Memory B cell (primary cell): ENCODE results near the gene ATP2B3.
"Not testable (repeated sequence)": the region's sequence is repeated elsewhere in the genome, so short reads cannot be mapped to it uniquely, and the experiment has no call there.

Source experiments
- ATAC-seq: fragments of 150-1000 bp; cut with Tn5 transposase; 2 replicates; pipeline ENCODE4 v1.10.0; 2021; ENCODE audit warnings: low read depth, mild to moderate bottlenecking, moderate library complexity
- DNase-seq, 2 donors: peaks; one replicate each; pipeline ENCODE4 v3.0.0; 2022; ENCODE audit warnings: low spot score in 2 of 2
- H3K27ac Mint-ChIP-seq: one replicate; pipeline ENCODE4 v1.8.0; 2022; ENCODE audit warnings: mild to moderate bottlenecking, moderate library complexity, mixed read lengths
- H3K27me3 Mint-ChIP-seq: one replicate; pipeline ENCODE4 v1.8.0; 2022; ENCODE audit warnings: mixed read lengths
- H3K36me3 Mint-ChIP-seq: one replicate; pipeline ENCODE4 v1.8.0; 2022; ENCODE audit warnings: mild to moderate bottlenecking, mixed read lengths
- H3K4me1 Mint-ChIP-seq: one replicate; pipeline ENCODE4 v1.8.0; 2022; ENCODE audit warnings: mixed read lengths
- H3K4me3 Mint-ChIP-seq: one replicate; pipeline ENCODE4 v1.8.0; 2022; ENCODE audit warnings: mild to moderate bottlenecking, moderate library complexity, mixed read lengths
- H3K9me3 Mint-ChIP-seq: one replicate; pipeline ENCODE4 v1.8.0; 2022; ENCODE audit warnings: mixed read lengths

Gene ATP2B3

GRCh38 chrX:153599192-153600031, 82.0 kb downstream of the ATP2B3 start:
- Mint-ChIP-seq H3K27me3 (no peaks in the 10 kb centered on the region), H3K9me3 (no peaks in the 10 kb centered on the region), H3K27ac (no peak overlapping the region), H3K4me1 (peaks cover 27% of the 10 kb centered on the region), H3K36me3 (peaks cover 5% of the 10 kb centered on the region), H3K4me3 (peak overlapping the region; percentile 84)
- peak; percentile 79 for ATAC-seq
- DNase-seq, result peak; percentile 57 to 75

- H3K4me3 Mint-ChIP-seq, result peak overlapping the region; percentile 84
- peaks cover 5% of the 10 kb centered on the region for H3K36me3 Mint-ChIP-seq
- H3K27ac Mint-ChIP-seq, result no peak overlapping the region
- H3K9me3 Mint-ChIP-seq, result no peaks in the 10 kb centered on the region
- ATAC-seq (no peak), DNase-seq (no peak)
- H3K4me1 Mint-ChIP-seq, result peaks cover 27% of the 10 kb centered on the region
- H3K27me3 Mint-ChIP-seq, result no peaks in the 10 kb centered on the region
Measured at GRCh38 chrX:153600032-153600373, 82.6 kb downstream of the ATP2B3 start.

- Mint-ChIP-seq H3K4me3 (no peak overlapping the region), H3K36me3 (peaks cover 1% of the 10 kb centered on the region), H3K9me3 (no peaks in the 10 kb centered on the region)
Measured at GRCh38 chrX:153600921-153601320, 83.5 kb downstream of the ATP2B3 start.

GRCh38 chrX:153601511-153602110, 84.2 kb downstream of the ATP2B3 start:
- H3K4me1 Mint-ChIP-seq, result peaks cover 19% of the 10 kb centered on the region
- no peak overlapping the region for H3K4me3 Mint-ChIP-seq
- no peaks in the 10 kb centered on the region for H3K9me3 Mint-ChIP-seq
- ATAC-seq, result no peak
- H3K27ac Mint-ChIP-seq, result no peak overlapping the region
- no peaks in the 10 kb centered on the region for H3K36me3 Mint-ChIP-seq
- DNase-seq, result no peak
- H3K27me3 Mint-ChIP-seq, result no peaks in the 10 kb centered on the region

More at GRCh38 chrX:153600921-153601320, 83.5 kb downstream of the ATP2B3 start:
- H3K27me3 Mint-ChIP-seq, result no peaks in the 10 kb centered on the region
- no peak for ATAC-seq
- no peak overlapping the region for H3K27ac Mint-ChIP-seq
- peaks cover 24% of the 10 kb centered on the region for H3K4me1 Mint-ChIP-seq
- DNase-seq, result no peak

- Mint-ChIP-seq H3K27ac (no peak overlapping the region), H3K4me1 (peaks cover 11% of the 10 kb centered on the region), H3K36me3 (no peaks in the 10 kb centered on the region), H3K4me3 (no peak overlapping the region), H3K27me3 (no peaks in the 10 kb centered on the region), H3K9me3 (no peaks in the 10 kb centered on the region)
- ATAC-seq, result no peak
- no peak for DNase-seq
Measured at GRCh38 chrX:153602601-153603000, 85.2 kb downstream of the ATP2B3 start.

GRCh38 chrX:153603131-153603656, 85.8 kb downstream of the ATP2B3 start:
- Mint-ChIP-seq H3K27ac (no peak overlapping the region), H3K27me3 (no peaks in the 10 kb centered on the region), H3K9me3 (no peaks in the 10 kb centered on the region), H3K36me3 (no peaks in the 10 kb centered on the region), H3K4me3 (no peak overlapping the region), H3K4me1 (peaks cover 6% of the 10 kb centered on the region)
- ATAC-seq (no peak), DNase-seq (no peak)

GRCh38 chrX:153604666-153605380, 87.4 kb downstream of the ATP2B3 start:
- H3K4me1 Mint-ChIP-seq, result peaks cover 13% of the 10 kb centered on the region
- not testable (repeated sequence) for ATAC-seq, H3K4me3 Mint-ChIP-seq, H3K27ac Mint-ChIP-seq, H3K36me3 Mint-ChIP-seq, DNase-seq, H3K9me3 Mint-ChIP-seq, H3K27me3 Mint-ChIP-seq

- Mint-ChIP-seq H3K27me3 (no peaks in the 10 kb centered on the region), H3K4me1 (peaks cover 8% of the 10 kb centered on the region), H3K9me3 (no peaks in the 10 kb centered on the region), H3K27ac (no peak overlapping the region), H3K4me3 (no peak overlapping the region), H3K36me3 (no peaks in the 10 kb centered on the region)
- no peak for ATAC-seq
- no peak for DNase-seq
Measured at GRCh38 chrX:153606503-153606902, 89.1 kb downstream of the ATP2B3 start.

- Mint-ChIP-seq H3K27me3 (no peaks in the 10 kb centered on the region), H3K4me1 (peaks cover 8% of the 10 kb centered on the region), H3K27ac (no peak overlapping the region), H3K36me3 (no peaks in the 10 kb centered on the region), H3K9me3 (no peaks in the 10 kb centered on the region), H3K4me3 (no peak overlapping the region)
- DNase-seq, result no peak
- no peak for ATAC-seq
Measured at GRCh38 chrX:153608376-153608775, 90.9 kb downstream of the ATP2B3 start.

- no peaks in the 10 kb centered on the region for H3K36me3 Mint-ChIP-seq
- no peak overlapping the region for H3K27ac Mint-ChIP-seq
- DNase-seq, result no peak
- no peak for ATAC-seq
- peaks cover 8% of the 10 kb centered on the region for H3K4me1 Mint-ChIP-seq
- H3K9me3 Mint-ChIP-seq, result peaks cover 1% of the 10 kb centered on the region
- peaks cover 2% of the 10 kb centered on the region for H3K27me3 Mint-ChIP-seq
- no peak overlapping the region for H3K4me3 Mint-ChIP-seq
Measured at GRCh38 chrX:153608806-153609205, 91.4 kb downstream of the ATP2B3 start.

- no peak overlapping the region for H3K27ac Mint-ChIP-seq
- peak; percentile 59 to 70 for DNase-seq
- H3K36me3 Mint-ChIP-seq, result no peaks in the 10 kb centered on the region
- H3K4me3 Mint-ChIP-seq, result peak overlapping the region; percentile 88
- peaks cover 8% of the 10 kb centered on the region for H3K4me1 Mint-ChIP-seq
- H3K9me3 Mint-ChIP-seq, result peaks cover 1% of the 10 kb centered on the region
- H3K27me3 Mint-ChIP-seq, result peaks cover 4% of the 10 kb centered on the region
- ATAC-seq, result peak; percentile 93
Measured at GRCh38 chrX:153609917-153610835, 92.7 kb downstream of the ATP2B3 start.

- Mint-ChIP-seq H3K4me3 (peak overlapping the region; percentile 88), H3K9me3 (peaks cover 1% of the 10 kb centered on the region), H3K36me3 (no peaks in the 10 kb centered on the region), H3K27me3 (peaks cover 4% of the 10 kb centered on the region), H3K27ac (no peak overlapping the region), H3K4me1 (peaks cover 8% of the 10 kb centered on the region)
- ATAC-seq, result no peak
- DNase-seq, result no peak
Measured at GRCh38 chrX:153610836-153611213, 93.4 kb downstream of the ATP2B3 start.

GRCh38 chrX:153611298-153612095, 94.1 kb downstream of the ATP2B3 start:
- DNase-seq, result no peak
- no peaks in the 10 kb centered on the region for H3K36me3 Mint-ChIP-seq
- peaks cover 8% of the 10 kb centered on the region for H3K4me1 Mint-ChIP-seq
- H3K9me3 Mint-ChIP-seq, result peaks cover 1% of the 10 kb centered on the region
- ATAC-seq, result no peak
- no peak overlapping the region for H3K4me3 Mint-ChIP-seq
- peaks cover 8% of the 10 kb centered on the region for H3K27me3 Mint-ChIP-seq
- H3K27ac Mint-ChIP-seq, result no peak overlapping the region
